ENCODE measurements around the gene SRGAP2C.
"Not testable (repeated sequence)": the region's sequence is repeated elsewhere in the genome, so short reads cannot be mapped to it uniquely, and the experiment has no call there.

GRCh38 chr1:121399193-121399592 is 214.4 kb downstream of the SRGAP2C start:
- not testable (repeated sequence) for TF ChIP-seq CTCF, POLR2A (IDR thresholded peaks at IDR 0.05)
